OCI-LY3 (cell line): ENCODE measurements around the gene PLCB1.

ENCODE experiments used
- H2AFZ ChIP-seq: fragments of 200-600, 300-600 bp; shearing (Covaris generic); 2 replicates; pipeline ENCODE4 v1.6.0; 2014; ENCODE audit warnings: antibody characterized with exemption, low read depth, low read length
- H3K27ac ChIP-seq: fragments of 200-600, 300-600 bp; sonication (generic); 2 replicates; pipeline ENCODE4 v1.5.1; 2014; ENCODE audit warnings: mild to moderate bottlenecking, low read length, moderate library complexity, mixed read lengths
- H3K27me3 ChIP-seq: fragments of 200-600, 300-600 bp; sonication (generic); 2 replicates; pipeline ENCODE4 v1.6.1; 2014; ENCODE audit warnings: low read depth, low read length, mixed read lengths
- H3K36me3 ChIP-seq: fragments of 200-600, 300-600 bp; sonication (generic); replicated peaks from 2 replicates; pipeline ENCODE3; 2014; ENCODE audit warnings: low read depth, low read length, mixed read lengths
- H3K4me1 ChIP-seq: fragments of 300-600, 200-600 bp; sonication (generic); 2 replicates; pipeline ENCODE4 v1.6.1; 2014; ENCODE audit warnings: low read length, mixed read lengths
- H3K4me2 ChIP-seq: fragments of 200-600, 300-600 bp; sonication (generic); 2 replicates; pipeline ENCODE4 v1.6.1; 2014; ENCODE audit warnings: low read length, mixed read lengths
- H3K4me3 ChIP-seq: fragments of 300-600, 200-600 bp; sonication (generic); 2 replicates; pipeline ENCODE4 v1.5.1; 2014; ENCODE audit warnings: antibody characterized with exemption, mild to moderate bottlenecking, low read length, moderate library complexity
- H3K79me2 ChIP-seq: fragments of 300-600, 200-600 bp; shearing (Covaris generic); 2 replicates; pipeline ENCODE4 v1.6.1; 2014; ENCODE audit warnings: mild to moderate bottlenecking, low read length, mixed read lengths
- H3K9ac ChIP-seq: fragments of 300-600, 200-600 bp; shearing (Covaris generic); 2 replicates; pipeline ENCODE4 v1.6.0; 2014; ENCODE audit warnings: mild to moderate bottlenecking, low read length, moderate library complexity
- H3K9me3 ChIP-seq: fragments of 200-600, 300-600 bp; shearing (Covaris generic); 2 replicates; pipeline ENCODE4 v1.6.1; 2014; ENCODE audit warnings: low read length, mixed read lengths; ENCODE audit not compliant: insufficient read depth
- H4K20me1 ChIP-seq: fragments of 200-600, 300-600 bp; sonication (generic); 2 replicates; pipeline ENCODE4 v1.6.1; 2016; ENCODE audit warnings: low read length, mixed read lengths; ENCODE audit not compliant: insufficient read depth
- CTCF ChIP-seq: fragments of 200-600, 300-600 bp; sonication (generic); IDR thresholded peaks from 2 replicates; pipeline ENCODE4 v1.5.1; 2014; ENCODE audit warnings: antibody characterized with exemption, low read length, low read depth
- EZH2phosphoT487 ChIP-seq: fragments of 200-600 bp; shearing (Covaris generic); IDR thresholded peaks from 2 replicates; pipeline ENCODE4 v1.6.1; 2018; ENCODE audit warnings: antibody characterized with exemption, mixed run types, low read depth

PLCB1 gene

DNA sequence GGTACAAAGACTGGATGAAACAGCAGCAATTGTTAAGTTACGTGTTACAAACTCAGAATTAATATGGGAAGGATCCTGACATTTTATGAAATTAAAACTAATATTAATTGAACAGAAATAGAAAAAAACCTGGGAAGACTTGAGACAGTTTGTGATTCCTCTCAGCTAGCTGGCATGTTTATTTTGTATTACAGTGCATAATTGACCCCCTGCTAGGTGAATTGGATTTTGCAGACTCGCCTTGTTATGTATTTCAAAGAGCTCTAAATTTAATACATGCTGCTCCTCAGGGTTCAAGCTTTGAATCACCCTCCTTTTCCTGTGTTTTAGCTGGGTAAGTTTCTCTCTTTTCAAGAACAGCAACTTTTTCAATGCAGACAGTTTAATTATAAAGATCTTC is 339.4 kb downstream of the PLCB1 start:
- no peak for TF ChIP-seq EZH2phosphoT487
- TF ChIP-seq CTCF: no peak
- Histone ChIP-seq H3K9ac (no peak overlapping the region), H3K4me2 (no peak overlapping the region), H3K79me2 (no peaks in the 10 kb centered on the region), H4K20me1 (no peaks in the 10 kb centered on the region), H3K27ac (no peak overlapping the region), H3K36me3 (no peaks in the 10 kb centered on the region), H2AFZ (no peak overlapping the region), H3K4me3 (no peak overlapping the region), H3K4me1 (no peaks in the 10 kb centered on the region), H3K27me3 (no peaks in the 10 kb centered on the region), H3K9me3 (no peaks in the 10 kb centered on the region)

- Histone ChIP-seq H3K4me3 (no peak overlapping the region), H3K79me2 (no peaks in the 10 kb centered on the region)
- TF ChIP-seq CTCF (no peak), EZH2phosphoT487 (no peak)
Observed at GRCh38 chr20:8473459-8473858, 341.4 kb downstream of the PLCB1 start.

GRCh38 chr20:8474027-8474668 is 342.1 kb downstream of the PLCB1 start:
- Histone ChIP-seq H3K4me2 (no peak overlapping the region), H3K36me3 (no peaks in the 10 kb centered on the region), H3K4me1 (no peaks in the 10 kb centered on the region), H4K20me1 (no peaks in the 10 kb centered on the region), H3K27ac (no peak overlapping the region), H2AFZ (no peak overlapping the region), H3K4me3 (no peak overlapping the region), H3K79me2 (no peaks in the 10 kb centered on the region), H3K9me3 (no peaks in the 10 kb centered on the region), H3K27me3 (no peaks in the 10 kb centered on the region), H3K9ac (no peak overlapping the region)
- TF ChIP-seq EZH2phosphoT487 (no peak), CTCF (no peak)

More at GRCh38 chr20:8473459-8473858, 341.4 kb downstream of the PLCB1 start:
- Histone ChIP-seq H4K20me1 (no peaks in the 10 kb centered on the region), H3K36me3 (no peaks in the 10 kb centered on the region), H3K9me3 (no peaks in the 10 kb centered on the region), H3K27ac (no peak overlapping the region), H3K4me1 (no peaks in the 10 kb centered on the region), H3K27me3 (no peaks in the 10 kb centered on the region), H2AFZ (no peak overlapping the region), H3K4me2 (no peak overlapping the region), H3K9ac (no peak overlapping the region)

DNA sequence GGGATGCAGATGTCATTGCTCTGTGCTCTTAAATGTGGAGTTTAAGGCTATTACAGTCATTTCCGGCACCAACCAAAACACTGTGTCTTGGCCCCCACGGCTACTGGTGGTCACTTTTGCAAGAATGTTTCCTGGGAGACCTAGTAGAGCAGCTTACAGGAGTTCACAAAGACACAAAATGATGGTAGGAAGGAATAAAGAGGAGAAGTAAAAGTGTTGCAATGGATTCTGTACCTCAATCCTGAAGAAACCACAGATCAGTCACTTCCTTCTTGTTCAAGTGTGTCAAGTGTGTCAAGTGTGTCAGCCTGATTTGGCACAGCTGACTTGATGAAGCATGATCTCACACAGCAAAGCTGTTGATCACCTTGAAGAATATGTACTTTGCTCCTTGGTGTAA is 344.0 kb downstream of the PLCB1 start:
- no peak overlapping the region for H3K4me2 ChIP-seq
- H3K9me3 ChIP-seq: no peaks in the 10 kb centered on the region
- H4K20me1 ChIP-seq: no peaks in the 10 kb centered on the region
- H3K36me3 ChIP-seq: no peaks in the 10 kb centered on the region
- no peak overlapping the region for H3K27ac ChIP-seq
- no peak overlapping the region for H2AFZ ChIP-seq
- H3K9ac ChIP-seq: no peak overlapping the region
- no peak overlapping the region for H3K4me3 ChIP-seq
- H3K4me1 ChIP-seq: no peaks in the 10 kb centered on the region
- H3K27me3 ChIP-seq: no peaks in the 10 kb centered on the region
- H3K79me2 ChIP-seq: no peaks in the 10 kb centered on the region
- TF ChIP-seq CTCF: no peak
- no peak for TF ChIP-seq EZH2phosphoT487
